ENCODE data around the gene THEMIS.

THEMIS gene

DNA sequence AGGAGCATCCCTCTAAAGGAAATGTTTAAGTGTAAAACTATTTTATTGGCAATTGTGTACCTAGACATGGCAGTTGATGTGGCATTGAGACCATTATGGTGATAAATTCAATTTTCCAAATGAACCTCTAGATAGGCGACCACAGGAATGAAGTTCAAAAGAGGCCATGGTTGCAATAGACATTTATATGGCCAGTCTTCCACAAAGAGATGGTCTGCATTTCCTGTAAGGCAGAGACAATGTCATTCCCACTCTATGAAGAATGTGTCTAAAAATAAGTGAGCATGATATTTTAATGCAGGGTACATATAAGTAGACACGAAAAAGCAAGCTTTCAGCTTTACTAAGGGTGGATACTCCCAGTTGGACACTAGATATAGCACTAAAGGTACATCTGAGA lies 40.9 kb downstream of the THEMIS start:
- H3K4me3 Mint-ChIP-seq: no peak overlapping the region
- peak overlapping the region; percentile 92 for H3K27ac Mint-ChIP-seq
- H3K27me3 Mint-ChIP-seq: no peaks in the 10 kb centered on the region
- peaks cover 19% of the 10 kb centered on the region for H3K36me3 Mint-ChIP-seq
- H3K4me1 Mint-ChIP-seq (ENCODE audit: low read depth): peaks cover 85% of the 10 kb centered on the region
- no peaks in the 10 kb centered on the region for H3K9me3 Mint-ChIP-seq (ENCODE audit: low read depth)

DNA sequence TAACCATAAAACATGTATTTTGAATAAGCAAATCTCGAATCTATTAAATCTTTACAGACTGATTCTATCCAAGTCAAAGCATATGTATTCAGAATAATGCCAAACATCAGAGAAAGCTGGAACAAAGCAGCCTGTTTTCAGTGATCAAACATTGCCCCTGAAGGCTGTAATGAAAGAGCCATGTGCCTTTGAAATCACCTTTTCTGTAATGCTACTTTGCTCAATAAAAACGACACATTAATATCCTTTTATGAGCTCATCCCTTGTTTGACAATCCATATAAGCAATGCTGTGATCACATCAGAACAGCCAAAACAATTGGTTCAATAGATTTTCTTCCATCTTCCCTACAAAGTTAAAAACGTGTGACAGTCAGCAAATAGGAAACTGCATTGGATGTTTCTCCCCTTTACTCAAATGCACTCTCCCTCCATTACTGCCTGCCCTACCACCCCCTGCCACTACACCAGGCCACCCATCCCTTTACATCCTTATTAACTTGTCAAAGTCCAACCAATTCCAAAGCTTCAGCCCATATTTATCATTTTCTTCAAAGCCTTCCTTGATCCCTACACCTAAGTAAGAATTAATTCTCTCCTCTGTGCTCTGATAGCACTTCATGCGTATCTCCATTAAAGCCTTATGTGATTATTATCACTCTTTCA lies 42.0 kb downstream of the THEMIS start:
- peaks cover 15% of the 10 kb centered on the region for H3K36me3 Mint-ChIP-seq
- H3K27ac Mint-ChIP-seq: peak overlapping the region; percentile 92
- peaks cover 81% of the 10 kb centered on the region for H3K4me1 Mint-ChIP-seq (ENCODE audit: low read depth)
- H3K27me3 Mint-ChIP-seq: no peaks in the 10 kb centered on the region
- H3K9me3 Mint-ChIP-seq (ENCODE audit: low read depth): no peaks in the 10 kb centered on the region
- peak overlapping the region; percentile 69 for H3K4me3 Mint-ChIP-seq

- Mint-ChIP-seq H3K27ac (peak overlapping the region; percentile 92), H3K9me3 (ENCODE audit: low read depth) (no peaks in the 10 kb centered on the region), H3K4me3 (peak overlapping the region; percentile 52), H3K36me3 (peaks cover 10% of the 10 kb centered on the region), H3K27me3 (no peaks in the 10 kb centered on the region), H3K4me1 (ENCODE audit: low read depth) (peaks cover 80% of the 10 kb centered on the region)
Measured at GRCh38 chr6:127857051-127857637, 43.7 kb downstream of the THEMIS start.

DNA sequence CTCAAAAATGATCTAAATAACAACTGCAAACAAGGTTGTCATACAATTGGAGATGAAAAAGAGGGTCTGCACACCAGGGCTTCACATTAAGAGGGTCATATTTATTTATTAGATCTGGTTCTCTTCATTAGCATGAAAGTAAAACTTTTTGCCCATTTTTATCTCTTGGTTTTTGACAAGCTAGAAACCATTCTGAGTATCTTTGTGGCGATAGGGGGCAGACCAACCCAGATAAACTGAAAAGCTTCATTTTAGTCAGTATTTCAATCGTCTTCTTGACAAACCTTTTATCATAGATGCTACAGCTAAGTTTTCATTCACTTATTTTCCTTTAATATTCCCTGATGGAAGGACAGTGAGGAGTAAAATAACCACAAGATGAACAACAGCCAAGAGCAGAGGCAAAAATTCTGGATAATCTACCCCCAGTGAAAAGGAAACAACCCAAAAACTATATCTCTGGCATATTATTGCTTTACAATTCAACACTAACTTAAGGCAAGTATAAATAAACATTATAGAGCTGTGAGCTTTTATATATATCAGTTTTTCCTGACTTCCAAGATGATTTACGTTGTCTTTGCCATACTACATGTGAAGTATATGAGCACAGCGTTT lies 45.2 kb downstream of the THEMIS start:
- Mint-ChIP-seq H3K9me3 (ENCODE audit: low read depth) (no peaks in the 10 kb centered on the region), H3K27ac (peak overlapping the region; percentile 92), H3K27me3 (no peaks in the 10 kb centered on the region), H3K4me3 (peak overlapping the region; percentile 35), H3K36me3 (peaks cover 10% of the 10 kb centered on the region), H3K4me1 (ENCODE audit: low read depth) (peaks cover 90% of the 10 kb centered on the region)

DNA sequence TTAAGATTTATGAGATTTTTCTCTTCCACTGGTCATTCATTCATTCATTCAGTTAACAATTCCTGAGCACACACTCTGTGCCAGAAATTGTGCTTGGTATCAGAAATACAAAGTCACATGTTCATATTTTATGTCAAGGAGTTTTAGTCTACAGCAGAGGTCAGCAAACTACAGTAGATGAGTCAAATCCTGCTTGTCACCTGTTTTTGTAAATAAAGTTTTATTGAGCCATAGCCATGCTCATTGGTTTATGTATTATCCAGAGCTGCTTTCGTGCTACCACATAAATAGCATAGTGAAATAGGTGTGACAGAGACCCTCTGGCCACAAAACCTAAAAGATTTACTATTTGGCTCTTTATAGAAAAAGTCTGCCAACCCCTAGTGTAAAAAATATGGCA lies 46.8 kb downstream of the THEMIS start:
- Mint-ChIP-seq H3K4me3 (no peak overlapping the region), H3K36me3 (peaks cover 14% of the 10 kb centered on the region), H3K27me3 (no peaks in the 10 kb centered on the region), H3K27ac (peak overlapping the region; percentile 82), H3K4me1 (ENCODE audit: low read depth) (peaks cover 91% of the 10 kb centered on the region), H3K9me3 (ENCODE audit: low read depth) (no peaks in the 10 kb centered on the region)

GRCh38 chr6:127851197-127851596 lies 49.7 kb downstream of the THEMIS start:
- Mint-ChIP-seq H3K27me3 (no peaks in the 10 kb centered on the region), H3K27ac (peak overlapping the region; percentile 65), H3K36me3 (peaks cover 22% of the 10 kb centered on the region), H3K4me3 (no peak overlapping the region), H3K4me1 (ENCODE audit: low read depth) (peaks cover 82% of the 10 kb centered on the region), H3K9me3 (ENCODE audit: low read depth) (no peaks in the 10 kb centered on the region)

DNA sequence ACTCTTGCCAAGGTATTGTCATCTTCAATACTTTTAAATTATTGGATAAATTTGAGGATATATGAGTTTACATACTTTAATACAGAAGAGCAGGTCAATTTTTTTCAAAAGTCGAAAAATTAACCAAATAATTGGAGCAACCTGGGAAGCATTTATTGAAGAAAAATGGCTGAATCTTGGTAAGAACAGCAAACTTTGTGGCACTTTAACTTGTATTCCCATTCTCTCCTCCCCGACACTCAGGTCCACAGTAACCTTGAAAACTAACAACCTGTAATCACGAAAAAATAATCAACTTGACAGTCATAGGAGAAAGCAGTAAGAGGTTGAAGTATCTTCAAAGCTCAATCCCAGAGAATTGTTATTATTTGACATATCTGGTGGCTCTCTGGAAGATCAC lies 55.6 kb downstream of the THEMIS start:
- peaks cover 39% of the 10 kb centered on the region for H3K36me3 Mint-ChIP-seq
- peak overlapping the region; percentile 48 for H3K4me3 Mint-ChIP-seq
- H3K27ac Mint-ChIP-seq: peak overlapping the region; percentile 69
- no peaks in the 10 kb centered on the region for H3K9me3 Mint-ChIP-seq (ENCODE audit: low read depth)
- no peaks in the 10 kb centered on the region for H3K27me3 Mint-ChIP-seq
- peaks cover 74% of the 10 kb centered on the region for H3K4me1 Mint-ChIP-seq (ENCODE audit: low read depth)

DNA sequence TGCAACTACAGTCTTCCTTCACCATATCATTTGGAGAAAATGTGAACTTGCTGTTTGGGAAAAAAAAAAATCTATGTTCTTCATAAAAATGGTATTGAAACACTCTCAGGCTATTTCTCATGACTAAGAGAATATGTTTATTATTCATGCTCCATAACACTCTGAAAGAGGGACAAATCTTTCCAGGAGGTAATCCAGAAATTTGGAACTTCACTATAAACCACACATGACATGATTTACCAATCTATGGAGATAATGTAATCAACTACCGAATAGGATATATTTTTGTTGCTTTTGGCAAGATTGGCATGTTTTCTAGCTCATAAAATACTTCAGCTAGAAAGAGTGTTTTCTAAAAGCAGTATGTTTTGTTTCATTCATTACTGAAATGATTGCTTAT lies 56.3 kb downstream of the THEMIS start:
- H3K36me3 Mint-ChIP-seq: peaks cover 39% of the 10 kb centered on the region
- no peaks in the 10 kb centered on the region for H3K9me3 Mint-ChIP-seq (ENCODE audit: low read depth)
- H3K4me3 Mint-ChIP-seq: no peak overlapping the region
- H3K27ac Mint-ChIP-seq: peak overlapping the region; percentile 68
- peaks cover 70% of the 10 kb centered on the region for H3K4me1 Mint-ChIP-seq (ENCODE audit: low read depth)
- no peaks in the 10 kb centered on the region for H3K27me3 Mint-ChIP-seq

DNA sequence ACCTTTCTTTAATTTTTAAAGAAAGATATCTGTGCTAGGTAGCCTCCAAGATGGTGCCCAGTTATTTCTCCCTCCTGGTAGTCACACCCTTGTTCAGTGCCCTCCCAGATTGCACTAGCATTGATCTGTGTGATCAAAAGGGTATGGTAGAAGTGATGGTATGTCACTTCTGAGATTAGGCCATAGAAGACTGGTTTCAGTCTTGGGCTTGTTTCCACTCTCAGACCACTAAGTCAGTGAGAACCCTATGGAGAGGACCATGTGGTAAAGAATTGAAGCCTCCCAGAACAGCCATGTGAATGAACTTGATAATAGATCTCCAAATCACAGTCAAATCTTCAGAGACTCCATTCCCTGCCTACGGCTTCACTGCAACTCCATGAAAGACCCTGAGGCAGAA lies 57.3 kb downstream of the THEMIS start:
- H3K9me3 Mint-ChIP-seq (ENCODE audit: low read depth): no peaks in the 10 kb centered on the region
- no peak overlapping the region for H3K4me3 Mint-ChIP-seq
- peak overlapping the region; percentile 10 for H3K27ac Mint-ChIP-seq
- peaks cover 33% of the 10 kb centered on the region for H3K36me3 Mint-ChIP-seq
- H3K4me1 Mint-ChIP-seq (ENCODE audit: low read depth): peaks cover 71% of the 10 kb centered on the region
- no peaks in the 10 kb centered on the region for H3K27me3 Mint-ChIP-seq

GRCh38 chr6:127842562-127842961 lies 58.3 kb downstream of the THEMIS start:
- Mint-ChIP-seq H3K4me3 (no peak overlapping the region), H3K27me3 (no peaks in the 10 kb centered on the region), H3K4me1 (ENCODE audit: low read depth) (peaks cover 73% of the 10 kb centered on the region), H3K9me3 (ENCODE audit: low read depth) (no peaks in the 10 kb centered on the region), H3K27ac (no peak overlapping the region), H3K36me3 (peaks cover 30% of the 10 kb centered on the region)

DNA sequence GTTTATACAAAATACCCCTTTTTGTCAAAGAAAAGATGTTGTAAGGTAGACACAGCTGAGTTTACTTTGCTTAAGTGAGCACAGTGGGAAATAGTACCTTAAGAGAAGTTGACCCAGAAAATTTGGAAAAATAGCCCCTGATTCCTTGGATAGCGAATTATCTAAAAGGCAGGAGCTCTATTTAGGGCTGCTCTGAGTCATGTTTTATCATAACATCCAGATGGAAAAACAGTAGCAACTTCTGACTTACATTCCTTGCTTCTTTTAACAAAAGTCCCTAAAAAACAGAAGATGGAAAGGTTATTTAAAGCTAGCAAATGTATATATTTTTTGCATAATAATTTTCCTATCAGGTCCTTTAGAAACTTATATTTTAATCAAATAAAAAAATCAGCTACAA lies 59.0 kb downstream of the THEMIS start:
- Mint-ChIP-seq H3K4me3 (no peak overlapping the region), H3K9me3 (ENCODE audit: low read depth) (no peaks in the 10 kb centered on the region), H3K27ac (peak overlapping the region; percentile 8), H3K36me3 (peaks cover 29% of the 10 kb centered on the region), H3K27me3 (no peaks in the 10 kb centered on the region), H3K4me1 (ENCODE audit: low read depth) (peaks cover 70% of the 10 kb centered on the region)

GRCh38 chr6:127834136-127834535 lies 66.7 kb downstream of the THEMIS start:
- Mint-ChIP-seq H3K9me3 (ENCODE audit: low read depth) (no peaks in the 10 kb centered on the region), H3K27ac (peak overlapping the region; percentile 64), H3K4me3 (no peak overlapping the region), H3K36me3 (peaks cover 24% of the 10 kb centered on the region), H3K4me1 (ENCODE audit: low read depth) (peaks cover 69% of the 10 kb centered on the region), H3K27me3 (no peaks in the 10 kb centered on the region)

- Mint-ChIP-seq H3K4me1 (ENCODE audit: low read depth) (peaks cover 69% of the 10 kb centered on the region), H3K27ac (peak overlapping the region; percentile 17), H3K27me3 (no peaks in the 10 kb centered on the region), H3K4me3 (no peak overlapping the region), H3K36me3 (peaks cover 28% of the 10 kb centered on the region), H3K9me3 (ENCODE audit: low read depth) (no peaks in the 10 kb centered on the region)
Measured at GRCh38 chr6:127833336-127833735, 67.5 kb downstream of the THEMIS start.

- peak overlapping the region; percentile 62 for H3K27ac Mint-ChIP-seq
- peak overlapping the region; percentile 17 for H3K4me3 Mint-ChIP-seq
- H3K4me1 Mint-ChIP-seq (ENCODE audit: low read depth): peaks cover 76% of the 10 kb centered on the region
- no peaks in the 10 kb centered on the region for H3K9me3 Mint-ChIP-seq (ENCODE audit: low read depth)
- no peaks in the 10 kb centered on the region for H3K27me3 Mint-ChIP-seq
- peaks cover 37% of the 10 kb centered on the region for H3K36me3 Mint-ChIP-seq
Measured at GRCh38 chr6:127832381-127832780, 68.5 kb downstream of the THEMIS start.

DNA sequence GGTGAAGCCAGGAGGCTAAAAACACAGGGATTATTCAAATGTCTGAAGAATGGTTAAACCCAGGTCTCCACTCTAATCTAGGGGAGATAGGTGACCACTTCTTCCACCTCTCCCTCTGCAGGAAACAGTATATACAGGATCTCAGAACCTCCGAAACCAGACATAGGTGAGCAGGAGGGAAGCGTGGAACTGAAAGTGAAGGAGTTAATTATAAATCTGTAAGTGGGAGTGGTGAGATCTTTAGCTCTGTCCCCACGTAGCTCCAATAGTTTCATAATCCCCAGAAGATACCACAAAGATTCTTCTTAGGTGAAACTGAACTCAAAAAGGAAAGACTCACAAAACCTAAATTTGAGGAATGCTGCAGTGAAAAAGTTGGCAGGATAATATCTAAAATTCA lies 76.8 kb downstream of the THEMIS start:
- H3K36me3 Mint-ChIP-seq: peaks cover 34% of the 10 kb centered on the region
- H3K27ac Mint-ChIP-seq: peak overlapping the region; percentile 76
- peaks cover 14% of the 10 kb centered on the region for H3K9me3 Mint-ChIP-seq (ENCODE audit: low read depth)
- peak overlapping the region; percentile 15 for H3K4me3 Mint-ChIP-seq
- H3K27me3 Mint-ChIP-seq: no peaks in the 10 kb centered on the region
- H3K4me1 Mint-ChIP-seq (ENCODE audit: low read depth): peaks cover 78% of the 10 kb centered on the region

Data from activated naive CD8-positive, alpha-beta T cell (primary cell).